GM08714 (cell line): Measurements from ENCODE around the gene OGFRL1.
A peak's percentile ranks its signal among the peaks of the same experiment; 100 is the strongest.
"Not testable (repeated sequence)": the region's sequence is repeated elsewhere in the genome, so short reads cannot be mapped to it uniquely, and the experiment has no call there.

ENCODE experiments used
- H3K4me3 ChIP-seq: fragments of 200-500 bp; sonication (Bioruptor generic); 2 replicates; pipeline ENCODE4 v1.5.1; 2014; ENCODE audit warnings: mild to moderate bottlenecking, low read length, inconsistent platforms
- ZNF274 ChIP-seq: IDR thresholded peaks from 2 replicates; pipeline ENCODE4 v1.6.1; 2012; ENCODE audit warnings: mild to moderate bottlenecking, low read depth, low read length

Gene OGFRL1

GRCh38 chr6:71288228-71289038 lies at the start of gene OGFRL1:
TSS of gene OGFRL1 (plus strand) at chr6:71288811. CDS start at chr6:71288937, 126 bp downstream.
- no peak for TF ChIP-seq ZNF274
- peak within 1 kb of the TSS; percentile 99 for H3K4me3 ChIP-seq

GRCh38 chr6:71239694-71240093 lies 48.9 kb upstream of the OGFRL1 start:
- TF ChIP-seq ZNF274, result no peak
- H3K4me3 ChIP-seq, result no peak overlapping the region

GRCh38 chr6:71245265-71246049 lies 43.2 kb upstream of the OGFRL1 start:
- no peak overlapping the region for H3K4me3 ChIP-seq
- TF ChIP-seq ZNF274, result no peak

GRCh38 chr6:71246596-71246995 lies 42.0 kb upstream of the OGFRL1 start:
- no peak for TF ChIP-seq ZNF274
- H3K4me3 ChIP-seq, result no peak overlapping the region

- H3K4me3 ChIP-seq, result no peak overlapping the region
- no peak for TF ChIP-seq ZNF274
Observed at GRCh38 chr6:71248306-71248765, 40.3 kb upstream of the OGFRL1 start.

GRCh38 chr6:71248878-71249544 lies 39.6 kb upstream of the OGFRL1 start:
- H3K4me3 ChIP-seq, result no peak overlapping the region

GRCh38 chr6:71250099-71250602 lies 38.5 kb upstream of the OGFRL1 start:
- no peak for TF ChIP-seq ZNF274
- no peak overlapping the region for H3K4me3 ChIP-seq

More at GRCh38 chr6:71248878-71249544, 39.6 kb upstream of the OGFRL1 start:
- no peak for TF ChIP-seq ZNF274

GRCh38 chr6:71252410-71252809 lies 36.2 kb upstream of the OGFRL1 start:
- TF ChIP-seq ZNF274, result no peak

GRCh38 chr6:71252960-71253359 lies 35.7 kb upstream of the OGFRL1 start:
- no peak for TF ChIP-seq ZNF274
- no peak overlapping the region for H3K4me3 ChIP-seq

More at GRCh38 chr6:71252410-71252809, 36.2 kb upstream of the OGFRL1 start:
- H3K4me3 ChIP-seq, result no peak overlapping the region

GRCh38 chr6:71254323-71254722 lies 34.3 kb upstream of the OGFRL1 start:
- no peak for TF ChIP-seq ZNF274

GRCh38 chr6:71258078-71258866 lies 30.3 kb upstream of the OGFRL1 start:
- TF ChIP-seq ZNF274, result no peak
- no peak overlapping the region for H3K4me3 ChIP-seq

More at GRCh38 chr6:71254323-71254722, 34.3 kb upstream of the OGFRL1 start:
- no peak overlapping the region for H3K4me3 ChIP-seq

- TF ChIP-seq ZNF274, result no peak
- H3K4me3 ChIP-seq, result no peak overlapping the region
Observed at GRCh38 chr6:71259888-71260604, 28.6 kb upstream of the OGFRL1 start.

- TF ChIP-seq ZNF274, result no peak
- no peak overlapping the region for H3K4me3 ChIP-seq
Observed at GRCh38 chr6:71262914-71263313, 25.7 kb upstream of the OGFRL1 start.

GRCh38 chr6:71266392-71266791 lies 22.2 kb upstream of the OGFRL1 start:
- H3K4me3 ChIP-seq, result not testable (repeated sequence)
